ENCODE results near the gene LRP8. TPM values are rescaled to one million over a fixed set of nuclear protein-coding genes. Genes with fewer than 3 reads are reported as not detected.

The LRP8 gene
- total and polyA plus RNA-seq, 9 of the 15 experiments (the other 6 are each of a cell fraction or from before 2014, with no cell fraction given): 7.1 to 56.1 (median 31.3) TPM

DNA sequence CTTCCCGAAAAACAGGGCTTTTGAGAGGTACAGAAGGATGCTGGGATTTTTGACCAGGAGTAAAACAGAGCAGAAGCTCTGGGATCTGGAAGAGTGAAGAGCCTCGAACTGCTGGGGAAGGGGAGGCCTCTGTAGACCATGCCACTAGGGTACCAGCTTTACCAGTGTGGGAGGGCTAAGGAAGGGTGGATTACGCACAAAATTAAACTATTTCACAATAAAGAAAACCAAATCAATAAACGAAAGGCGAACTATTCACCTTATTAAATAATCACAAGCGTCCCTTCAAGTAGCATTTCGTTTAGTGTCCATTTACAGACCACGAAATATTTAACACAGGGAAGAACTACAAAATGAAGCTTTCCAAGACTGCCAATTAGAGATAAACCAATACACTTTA, 108.2 kb downstream of the LRP8 start (continued):
- peak; percentile 82 for TF ChIP-seq CEBPB (tag; IDR thresholded peaks at IDR 0.05)
- TF ChIP-seq ZNF512 (tag; IDR thresholded peaks at IDR 0.05): no peak
- no peak for TF ChIP-seq HNRNPLL (IDR thresholded peaks at IDR 0.05; ENCODE audit: low read depth, low read length, poor library complexity, severe bottlenecking)
- TF ChIP-seq RBFOX2 (IDR thresholded peaks at IDR 0.05; ENCODE audit: low read depth, low read length): no peak

- Histone ChIP-seq H4K20me1 (replicated peaks; ENCODE audit: control insufficient read depth, insufficient read depth, low read length) (no peaks in the 10 kb centered on the region), H3K9me1 (ENCODE audit: control insufficient read depth, insufficient read depth, low read length) (no peaks in the 10 kb centered on the region), H2AFZ (ENCODE audit: low read depth, low read length) (no peak overlapping the region), H3K4me1 (replicated peaks in 1 of 2; ENCODE audit: control insufficient read depth in 2 of 2, insufficient read depth in 2 of 2, low read length in 2 of 2) (peaks cover 8% of the 10 kb centered on the region in 2 experiments; a peak in 3 of 5 replicates), H3K27ac (ENCODE audit: extremely low read depth, low read depth, low read length) (no peak overlapping the region), H3K79me2 (ENCODE audit: control insufficient read depth, insufficient read depth, low read length) (peaks cover 17% of the 10 kb centered on the region), H3K4me3 (no peak overlapping the region), H3K9ac (ENCODE audit: insufficient read depth in 1 of 2, low read depth in 2 of 2, low read length in 2 of 2) (no peak overlapping the region), H3K9me3 (replicated peaks; ENCODE audit: control insufficient read depth, insufficient read depth, low read depth, low read length) (no peaks in the 10 kb centered on the region), H3K4me2 (ENCODE audit: insufficient read depth, low read length) (no peak overlapping the region), H3K36me3 (ENCODE audit: control insufficient read depth, insufficient read depth, low read length) (peaks cover 49% of the 10 kb centered on the region), H3K27me3 (ENCODE audit: control insufficient read depth in 2 of 2, insufficient read depth in 2 of 2, low read length in 2 of 2) (no peaks in the 10 kb centered on the region)
- POLR2A ChIA-PET: no interaction called here
- 90% methylated on average over 7 of the region's 7 CpGs for WGBS (ENCODE audit: insufficient coverage, low coverage, missing lambda C conversion rate)
- no peak for DNase-seq (ENCODE audit: extremely low read depth in 1 of 4, low spot score in 3 of 4)
- no TSS peak for BruUV-seq (replicated peaks)
- CTCF ChIA-PET (ENCODE audit: low intra/inter-chr PET ratio): no interaction called here
- no peak for FAIRE-seq
- in situ Hi-C loops (cut with MboI) (no loop called here), intact Hi-C loops (cut with micrococcal nuclease) (no loop called here)
- no peak for ATAC-seq
- TF ChIP-seq MCM3 (IDR thresholded peaks at IDR 0.05) (no peak), SMARCA5 (IDR thresholded peaks at IDR 0.05) (no peak), ERF (CRISPR knock-in tag; IDR thresholded peaks at IDR 0.05) (no peak), ZNF175 (CRISPR knock-in tag; IDR thresholded peaks at IDR 0.05; ENCODE audit: low read depth) (no peak), FOXJ3 (CRISPR knock-in tag; IDR thresholded peaks at IDR 0.05) (no peak), ZEB2 (IDR thresholded peaks at IDR 0.05) (no peak), NCOA6 (IDR thresholded peaks at IDR 0.05) (no peak), TARDBP (IDR thresholded peaks at IDR 0.05) (no peak), PRPF4 (IDR thresholded peaks at IDR 0.05; ENCODE audit: insufficient read depth, low read depth, low read length, poor library complexity, severe bottlenecking) (no peak), U2AF2 (optimal IDR thresholded peaks at IDR 0.05; ENCODE audit: low read depth, low read length) (no peak), SNRNP70 (optimal IDR thresholded peaks at IDR 0.05; ENCODE audit: low read depth, low read length) (no peak), CAMTA2 (CRISPR knock-in tag; conservative IDR thresholded peaks at IDR 0.05) (no peak)
Observed at GRCh38 chr1:53218201-53218600, 109.7 kb downstream of the LRP8 start.

Measured in K562 (cell line).